GM23338 (cell line): Measurements from ENCODE around the gene GBP5. TPM values are rescaled to one million over a fixed set of nuclear protein-coding genes. Genes with fewer than 3 reads are reported as not detected.

Experiments
- ATAC-seq: fragments of 200-7000 bp; cut with Tn5 transposase; 3 replicates; pipeline ENCODE4 v1.9.1; 2020
- DNase-seq: peaks from one replicate; pipeline ENCODE4 v3.0.0-alpha.2; 2015; ENCODE audit warnings: low spot score
- H2AFZ ChIP-seq: fragments of 200-600 bp; sonication (generic); 2 replicates; pipeline ENCODE4 v1.8.0; 2016; ENCODE audit warnings: antibody characterized with exemption, mild to moderate bottlenecking, moderate library complexity
- H3F3A ChIP-seq: fragments of 200-600 bp; sonication (generic); replicated peaks from 2 replicates; pipeline ENCODE4 v1.8.0; 2017; ENCODE audit warnings: antibody characterized with exemption, mixed run types, low read depth
- H3K27ac ChIP-seq: fragments of 200-600 bp; sonication (generic); 2 replicates; pipeline ENCODE4 v1.6.1; 2016; ENCODE audit warnings: low read depth
- H3K27me3 ChIP-seq: fragments of 200-600 bp; sonication (generic); 2 replicates; pipeline ENCODE4 v1.8.0; 2016; ENCODE audit warnings: mild to moderate bottlenecking, mixed run types, moderate library complexity; ENCODE audit not compliant: insufficient read depth
- H3K36me3 ChIP-seq: fragments of 200-600 bp; sonication (generic); 2 replicates; pipeline ENCODE4 v1.8.0; 2016; ENCODE audit warnings: mild to moderate bottlenecking; ENCODE audit not compliant: insufficient read depth
- H3K4me1 ChIP-seq: fragments of 200-600 bp; sonication (generic); 2 replicates; pipeline ENCODE4 v1.8.0; 2016; ENCODE audit warnings: mild to moderate bottlenecking, moderate library complexity; ENCODE audit not compliant: insufficient read depth
- H3K4me2 ChIP-seq: fragments of 200-600 bp; sonication (generic); 2 replicates; pipeline ENCODE4 v1.7.1; 2017; ENCODE audit warnings: mixed run types
- H3K4me3 ChIP-seq: fragments of 200-600 bp; sonication (generic); 2 replicates; pipeline ENCODE4 v1.6.1; 2016; ENCODE audit warnings: mixed run types
- H3K79me2 ChIP-seq: fragments of 200-600 bp; sonication (generic); replicated peaks from 2 replicates; pipeline ENCODE4 v1.8.0; 2017; ENCODE audit warnings: mild to moderate bottlenecking; ENCODE audit not compliant: insufficient read depth
- H3K9me2 ChIP-seq: fragments of 200-600 bp; sonication (generic); 2 replicates; pipeline ENCODE4 v1.8.0; 2017; ENCODE audit not compliant: insufficient read depth
- H4K20me1 ChIP-seq: fragments of 200-600 bp; sonication (generic); replicated peaks from 2 replicates; pipeline ENCODE4 v1.8.0; 2017; ENCODE audit warnings: mild to moderate bottlenecking; ENCODE audit not compliant: insufficient read depth
- H3K27ac Mint-ChIP-seq: 2 replicates; pipeline ENCODE4 v1.8.0; 2020; ENCODE audit warnings: inconsistent platforms, mild to moderate bottlenecking, moderate library complexity, mixed read lengths
- H3K27me3 Mint-ChIP-seq: 3 replicates; pipeline ENCODE4 v1.8.0; 2022; ENCODE audit warnings: low read depth, mild to moderate bottlenecking, moderate library complexity, mixed read lengths, inconsistent platforms; ENCODE audit not compliant: insufficient read depth, poor library complexity
- H3K36me3 Mint-ChIP-seq: 3 replicates; pipeline ENCODE4 v1.8.0; 2021; ENCODE audit warnings: low read depth, mild to moderate bottlenecking, inconsistent platforms, moderate library complexity, mixed read lengths
- H3K4me1 Mint-ChIP-seq: 3 replicates; pipeline ENCODE4 v1.8.0; 2020; ENCODE audit warnings: mild to moderate bottlenecking, inconsistent platforms, mixed read lengths
- H3K4me3 Mint-ChIP-seq: 3 replicates; pipeline ENCODE4 v1.8.0; 2021; ENCODE audit warnings: moderate library complexity, mild to moderate bottlenecking, inconsistent platforms, mixed read lengths
- H3K9me3 Mint-ChIP-seq: 3 replicates; pipeline ENCODE4 v1.8.0; 2020; ENCODE audit warnings: moderate library complexity, mild to moderate bottlenecking, inconsistent platforms, mixed read lengths
- EZH2 ChIP-seq: fragments of 200-600 bp; sonication (generic); IDR thresholded peaks from one replicate; pipeline ENCODE4 v1.8.0; 2017; ENCODE audit warnings: antibody characterized with exemption, mild to moderate bottlenecking, low read depth; ENCODE audit not compliant: unreplicated experiment
- EZH2phosphoT487 ChIP-seq: fragments of 200-600 bp; sonication (generic); IDR thresholded peaks from one replicate; pipeline ENCODE4 v1.8.1; 2018; ENCODE audit warnings: antibody characterized with exemption; ENCODE audit not compliant: unreplicated experiment
- JUNB ChIP-seq: IDR thresholded peaks from one replicate; pipeline ENCODE4 v1.6.1; 2016; ENCODE audit warnings: antibody characterized with exemption; ENCODE audit not compliant: unreplicated experiment
- NANOG ChIP-seq: IDR thresholded peaks from 2 replicates; pipeline ENCODE4 v1.6.1; 2016; ENCODE audit warnings: antibody characterized with exemption, borderline replicate concordance
- POLR2AphosphoS5 ChIP-seq: IDR thresholded peaks from 2 replicates; pipeline ENCODE4 v1.6.1; 2016; ENCODE audit warnings: antibody characterized with exemption, low read depth
- STAT1 ChIP-seq: IDR thresholded peaks from one replicate; pipeline ENCODE4 v1.6.1; 2016; ENCODE audit warnings: antibody characterized with exemption; ENCODE audit not compliant: unreplicated experiment
- polyA plus RNA-seq: library from polyadenylated mRNA; unstranded; fragments of >200 nt; fragmentation: Nextera tagmentation; extraction: Ambion mirVana; gene quantifications from 2 replicates; pipeline ENCODE4 v1.2.1, GENCODE V29; 2016
- total RNA-seq: library from RNA; depleted of rRNA; stranded (reverse); fragments of >200 nt; shearing (Covaris generic); gene quantifications from 2 replicates; pipeline ENCODE4 v1.2.3, GENCODE V29; 2014
- TF ChIP-seq, protein P1 (sequence below): IDR thresholded peaks from one replicate; pipeline ENCODE4 v1.6.1; 2018; ENCODE audit warnings: antibody characterized with exemption; ENCODE audit not compliant: unreplicated experiment
- TF ChIP-seq, protein P2 (sequence below): fragments of 250-450 bp; sonication (Bioruptor Pico); IDR thresholded peaks from 2 replicates; pipeline ENCODE4 v1.5.0; 2020; ENCODE audit warnings: mild to moderate bottlenecking, moderate library complexity
- TF ChIP-seq, protein P3 (sequence below), 2 experiments: fragments of 200-600 bp in 1 of 2; sonication (generic) in 1 of 2; conservative IDR thresholded peaks; 2 replicates each; pipeline versions ENCODE4 v1.5.1 to v1.6.1; 2016 to 2017; ENCODE audit warnings: antibody characterized with exemption in 2 of 2, low read depth in 2 of 2, mild to moderate bottlenecking in 2 of 2, moderate library complexity in 1 of 2

GBP5 gene
- total and polyA plus RNA-seq, 2 experiments from 2014 or later, result not detected

DNA sequence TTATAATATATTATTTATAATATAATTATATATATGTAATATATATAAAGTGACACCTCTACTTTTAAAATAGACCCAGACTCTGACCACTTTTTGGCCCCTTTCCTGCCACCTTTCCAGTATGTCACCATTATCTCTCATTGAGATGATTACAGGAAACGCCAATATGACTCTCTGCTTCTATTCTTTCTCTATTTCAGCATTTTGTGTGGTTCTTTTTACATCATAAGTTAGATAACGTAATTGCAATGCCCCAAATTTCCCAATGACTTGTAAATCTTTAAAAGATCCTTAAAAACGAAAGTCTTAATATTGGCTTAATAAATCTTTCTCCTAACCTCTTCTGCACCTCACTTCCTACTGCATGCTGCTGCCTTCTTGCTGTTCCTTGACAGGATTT, 8.1 kb upstream of the GBP5 start:
- Histone ChIP-seq H3K36me3 (no peaks in the 10 kb centered on the region), H3K4me3 (no peak overlapping the region), H3K27ac (no peak overlapping the region), H3F3A (no peaks in the 10 kb centered on the region), H3K9me2 (0 out of 2 replicates have a peak, but pooled peaks cover 5% of the 10 kb centered on the region), H3K79me2 (no peaks in the 10 kb centered on the region), H3K4me1 (no peaks in the 10 kb centered on the region), H3K4me2 (no peak overlapping the region), H4K20me1 (no peaks in the 10 kb centered on the region), H3K27me3 (no peaks in the 10 kb centered on the region), H2AFZ (no peak overlapping the region)
- Mint-ChIP-seq H3K36me3 (no peaks in the 10 kb centered on the region), H3K4me1 (no peaks in the 10 kb centered on the region), H3K27ac (no peak overlapping the region), H3K4me3 (no peak overlapping the region), H3K27me3 (no peaks in the 10 kb centered on the region), H3K9me3 (no peaks in the 10 kb centered on the region; the same call in 2 of the 3 replicates)
- ATAC-seq, result no peak
- DNase-seq, result no peak
- TF ChIP-seq, protein P1, sequence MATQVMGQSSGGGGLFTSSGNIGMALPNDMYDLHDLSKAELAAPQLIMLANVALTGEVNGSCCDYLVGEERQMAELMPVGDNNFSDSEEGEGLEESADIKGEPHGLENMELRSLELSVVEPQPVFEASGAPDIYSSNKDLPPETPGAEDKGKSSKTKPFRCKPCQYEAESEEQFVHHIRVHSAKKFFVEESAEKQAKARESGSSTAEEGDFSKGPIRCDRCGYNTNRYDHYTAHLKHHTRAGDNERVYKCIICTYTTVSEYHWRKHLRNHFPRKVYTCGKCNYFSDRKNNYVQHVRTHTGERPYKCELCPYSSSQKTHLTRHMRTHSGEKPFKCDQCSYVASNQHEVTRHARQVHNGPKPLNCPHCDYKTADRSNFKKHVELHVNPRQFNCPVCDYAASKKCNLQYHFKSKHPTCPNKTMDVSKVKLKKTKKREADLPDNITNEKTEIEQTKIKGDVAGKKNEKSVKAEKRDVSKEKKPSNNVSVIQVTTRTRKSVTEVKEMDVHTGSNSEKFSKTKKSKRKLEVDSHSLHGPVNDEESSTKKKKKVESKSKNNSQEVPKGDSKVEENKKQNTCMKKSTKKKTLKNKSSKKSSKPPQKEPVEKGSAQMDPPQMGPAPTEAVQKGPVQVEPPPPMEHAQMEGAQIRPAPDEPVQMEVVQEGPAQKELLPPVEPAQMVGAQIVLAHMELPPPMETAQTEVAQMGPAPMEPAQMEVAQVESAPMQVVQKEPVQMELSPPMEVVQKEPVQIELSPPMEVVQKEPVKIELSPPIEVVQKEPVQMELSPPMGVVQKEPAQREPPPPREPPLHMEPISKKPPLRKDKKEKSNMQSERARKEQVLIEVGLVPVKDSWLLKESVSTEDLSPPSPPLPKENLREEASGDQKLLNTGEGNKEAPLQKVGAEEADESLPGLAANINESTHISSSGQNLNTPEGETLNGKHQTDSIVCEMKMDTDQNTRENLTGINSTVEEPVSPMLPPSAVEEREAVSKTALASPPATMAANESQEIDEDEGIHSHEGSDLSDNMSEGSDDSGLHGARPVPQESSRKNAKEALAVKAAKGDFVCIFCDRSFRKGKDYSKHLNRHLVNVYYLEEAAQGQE, result no peak
- TF ChIP-seq EZH2 (no peak), POLR2AphosphoS5 (no peak), EZH2phosphoT487 (no peak), NANOG (no peak), JUNB (no peak), STAT1 (no peak)
- TF ChIP-seq, protein P2, sequence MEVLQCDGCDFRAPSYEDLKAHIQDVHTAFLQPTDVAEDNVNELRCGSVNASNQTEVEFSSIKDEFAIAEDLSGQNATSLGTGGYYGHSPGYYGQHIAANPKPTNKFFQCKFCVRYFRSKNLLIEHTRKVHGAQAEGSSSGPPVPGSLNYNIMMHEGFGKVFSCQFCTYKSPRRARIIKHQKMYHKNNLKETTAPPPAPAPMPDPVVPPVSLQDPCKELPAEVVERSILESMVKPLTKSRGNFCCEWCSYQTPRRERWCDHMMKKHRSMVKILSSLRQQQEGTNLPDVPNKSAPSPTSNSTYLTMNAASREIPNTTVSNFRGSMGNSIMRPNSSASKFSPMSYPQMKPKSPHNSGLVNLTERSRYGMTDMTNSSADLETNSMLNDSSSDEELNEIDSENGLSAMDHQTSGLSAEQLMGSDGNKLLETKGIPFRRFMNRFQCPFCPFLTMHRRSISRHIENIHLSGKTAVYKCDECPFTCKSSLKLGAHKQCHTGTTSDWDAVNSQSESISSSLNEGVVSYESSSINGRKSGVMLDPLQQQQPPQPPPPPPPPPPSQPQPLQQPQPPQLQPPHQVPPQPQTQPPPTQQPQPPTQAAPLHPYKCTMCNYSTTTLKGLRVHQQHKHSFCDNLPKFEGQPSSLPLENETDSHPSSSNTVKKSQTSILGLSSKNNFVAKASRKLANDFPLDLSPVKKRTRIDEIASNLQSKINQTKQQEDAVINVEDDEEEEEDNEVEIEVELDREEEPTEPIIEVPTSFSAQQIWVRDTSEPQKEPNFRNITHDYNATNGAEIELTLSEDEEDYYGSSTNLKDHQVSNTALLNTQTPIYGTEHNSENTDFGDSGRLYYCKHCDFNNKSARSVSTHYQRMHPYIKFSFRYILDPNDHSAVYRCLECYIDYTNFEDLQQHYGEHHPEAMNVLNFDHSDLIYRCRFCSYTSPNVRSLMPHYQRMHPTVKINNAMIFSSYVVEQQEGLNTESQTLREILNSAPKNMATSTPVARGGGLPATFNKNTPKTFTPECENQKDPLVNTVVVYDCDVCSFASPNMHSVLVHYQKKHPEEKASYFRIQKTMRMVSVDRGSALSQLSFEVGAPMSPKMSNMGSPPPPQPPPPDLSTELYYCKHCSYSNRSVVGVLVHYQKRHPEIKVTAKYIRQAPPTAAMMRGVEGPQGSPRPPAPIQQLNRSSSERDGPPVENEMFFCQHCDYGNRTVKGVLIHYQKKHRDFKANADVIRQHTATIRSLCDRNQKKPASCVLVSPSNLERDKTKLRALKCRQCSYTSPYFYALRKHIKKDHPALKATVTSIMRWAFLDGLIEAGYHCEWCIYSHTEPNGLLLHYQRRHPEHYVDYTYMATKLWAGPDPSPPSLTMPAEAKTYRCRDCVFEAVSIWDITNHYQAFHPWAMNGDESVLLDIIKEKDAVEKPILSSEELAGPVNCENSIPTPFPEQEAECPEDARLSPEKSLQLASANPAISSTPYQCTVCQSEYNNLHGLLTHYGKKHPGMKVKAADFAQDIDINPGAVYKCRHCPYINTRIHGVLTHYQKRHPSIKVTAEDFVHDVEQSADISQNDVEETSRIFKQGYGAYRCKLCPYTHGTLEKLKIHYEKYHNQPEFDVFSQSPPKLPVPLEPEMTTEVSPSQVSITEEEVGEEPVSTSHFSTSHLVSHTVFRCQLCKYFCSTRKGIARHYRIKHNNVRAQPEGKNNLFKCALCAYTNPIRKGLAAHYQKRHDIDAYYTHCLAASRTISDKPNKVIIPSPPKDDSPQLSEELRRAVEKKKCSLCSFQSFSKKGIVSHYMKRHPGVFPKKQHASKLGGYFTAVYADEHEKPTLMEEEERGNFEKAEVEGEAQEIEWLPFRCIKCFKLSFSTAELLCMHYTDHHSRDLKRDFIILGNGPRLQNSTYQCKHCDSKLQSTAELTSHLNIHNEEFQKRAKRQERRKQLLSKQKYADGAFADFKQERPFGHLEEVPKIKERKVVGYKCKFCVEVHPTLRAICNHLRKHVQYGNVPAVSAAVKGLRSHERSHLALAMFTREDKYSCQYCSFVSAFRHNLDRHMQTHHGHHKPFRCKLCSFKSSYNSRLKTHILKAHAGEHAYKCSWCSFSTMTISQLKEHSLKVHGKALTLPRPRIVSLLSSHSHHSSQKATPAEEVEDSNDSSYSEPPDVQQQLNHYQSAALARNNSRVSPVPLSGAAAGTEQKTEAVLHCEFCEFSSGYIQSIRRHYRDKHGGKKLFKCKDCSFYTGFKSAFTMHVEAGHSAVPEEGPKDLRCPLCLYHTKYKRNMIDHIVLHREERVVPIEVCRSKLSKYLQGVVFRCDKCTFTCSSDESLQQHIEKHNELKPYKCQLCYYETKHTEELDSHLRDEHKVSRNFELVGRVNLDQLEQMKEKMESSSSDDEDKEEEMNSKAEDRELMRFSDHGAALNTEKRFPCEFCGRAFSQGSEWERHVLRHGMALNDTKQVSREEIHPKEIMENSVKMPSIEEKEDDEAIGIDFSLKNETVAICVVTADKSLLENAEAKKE, result no peak
- TF ChIP-seq, protein P3, sequence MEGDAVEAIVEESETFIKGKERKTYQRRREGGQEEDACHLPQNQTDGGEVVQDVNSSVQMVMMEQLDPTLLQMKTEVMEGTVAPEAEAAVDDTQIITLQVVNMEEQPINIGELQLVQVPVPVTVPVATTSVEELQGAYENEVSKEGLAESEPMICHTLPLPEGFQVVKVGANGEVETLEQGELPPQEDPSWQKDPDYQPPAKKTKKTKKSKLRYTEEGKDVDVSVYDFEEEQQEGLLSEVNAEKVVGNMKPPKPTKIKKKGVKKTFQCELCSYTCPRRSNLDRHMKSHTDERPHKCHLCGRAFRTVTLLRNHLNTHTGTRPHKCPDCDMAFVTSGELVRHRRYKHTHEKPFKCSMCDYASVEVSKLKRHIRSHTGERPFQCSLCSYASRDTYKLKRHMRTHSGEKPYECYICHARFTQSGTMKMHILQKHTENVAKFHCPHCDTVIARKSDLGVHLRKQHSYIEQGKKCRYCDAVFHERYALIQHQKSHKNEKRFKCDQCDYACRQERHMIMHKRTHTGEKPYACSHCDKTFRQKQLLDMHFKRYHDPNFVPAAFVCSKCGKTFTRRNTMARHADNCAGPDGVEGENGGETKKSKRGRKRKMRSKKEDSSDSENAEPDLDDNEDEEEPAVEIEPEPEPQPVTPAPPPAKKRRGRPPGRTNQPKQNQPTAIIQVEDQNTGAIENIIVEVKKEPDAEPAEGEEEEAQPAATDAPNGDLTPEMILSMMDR (conservative IDR thresholded peaks at IDR 0.05; ENCODE audit: low read depth in 2 of 2), result no peak
